Bone marrow (tissue), 2 donors: ENCODE measurements around the gene MRPS21.
A peak's percentile ranks its signal among the peaks of the same experiment; 100 is the strongest.
"Not testable (repeated sequence)": the region's sequence is repeated elsewhere in the genome, so short reads cannot be mapped to it uniquely, and the experiment has no call there.

Experiments
- DNase-seq, 2 donors: peaks; one replicate each; lab custom pipeline; 2025; lab: John Stamatoyannopoulos, UW

MRPS21 gene

DNA sequence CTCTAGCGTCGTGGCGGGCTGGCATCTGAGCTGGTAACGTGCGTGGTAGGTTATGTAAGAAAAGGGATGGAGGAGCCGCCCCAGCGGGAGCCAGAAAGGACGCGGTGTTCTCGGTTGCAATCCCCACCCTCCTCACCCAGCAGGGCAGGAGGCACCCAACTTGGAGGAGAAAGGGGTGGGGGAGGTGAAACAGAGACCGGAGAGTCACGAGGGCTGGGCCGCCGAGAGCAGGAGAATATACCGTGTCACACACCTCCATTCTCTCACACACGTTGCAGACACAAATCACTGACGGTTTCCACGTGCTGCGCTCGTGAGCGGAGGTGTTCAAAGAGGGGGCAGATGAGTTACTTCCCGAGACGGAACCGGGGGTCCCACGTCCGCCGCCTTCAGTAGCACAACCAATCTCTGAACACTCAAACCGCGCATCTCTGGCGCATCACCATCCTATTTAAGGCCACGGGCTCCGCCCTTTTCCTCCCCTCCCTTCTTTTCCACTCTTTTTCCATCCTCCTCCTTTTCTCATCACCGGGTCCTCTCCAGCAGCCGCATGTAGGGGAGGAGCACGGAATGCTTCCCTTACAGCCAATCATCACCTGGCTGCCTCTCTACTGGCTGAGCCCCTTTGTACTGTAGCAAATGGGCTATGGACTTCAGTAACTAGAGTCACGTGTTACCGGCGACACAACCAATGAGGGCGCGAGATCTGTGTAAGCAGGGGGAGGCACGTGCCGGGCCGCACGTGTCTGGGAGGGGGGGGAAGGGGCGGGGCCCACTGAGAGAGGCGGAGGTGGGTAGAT is 11.7 kb upstream of the MRPS21 start, which contains the start of gene CIART:
TSS of gene CIART (plus strand) at position 797 of the 800 bp plus-strand sequence. CDS start 714 bp downstream, outside the sequence.
- DNase-seq, result peak in 1 of 2 donors; percentile 37

DNA sequence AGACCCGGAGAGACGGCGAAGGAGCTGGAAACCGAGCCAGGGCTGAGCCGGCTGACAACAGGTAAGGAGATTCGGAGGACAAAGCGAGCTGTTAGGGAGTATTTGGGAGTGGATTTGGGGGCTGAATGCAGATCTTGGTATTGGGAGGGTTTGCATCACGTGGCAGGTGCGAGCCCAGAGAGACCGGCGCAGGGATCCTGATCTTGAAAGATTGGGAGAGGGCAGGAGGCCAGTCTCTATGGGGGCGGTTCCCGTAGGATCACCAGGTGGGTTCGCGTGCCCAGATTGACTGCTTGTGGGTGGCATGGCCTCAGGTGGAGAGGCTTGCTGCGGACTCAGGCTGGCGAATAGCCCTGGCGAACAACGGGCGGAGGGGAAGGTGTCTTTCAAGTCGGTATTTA is 11.1 kb upstream of the MRPS21 start:
- no peak for DNase-seq

DNA sequence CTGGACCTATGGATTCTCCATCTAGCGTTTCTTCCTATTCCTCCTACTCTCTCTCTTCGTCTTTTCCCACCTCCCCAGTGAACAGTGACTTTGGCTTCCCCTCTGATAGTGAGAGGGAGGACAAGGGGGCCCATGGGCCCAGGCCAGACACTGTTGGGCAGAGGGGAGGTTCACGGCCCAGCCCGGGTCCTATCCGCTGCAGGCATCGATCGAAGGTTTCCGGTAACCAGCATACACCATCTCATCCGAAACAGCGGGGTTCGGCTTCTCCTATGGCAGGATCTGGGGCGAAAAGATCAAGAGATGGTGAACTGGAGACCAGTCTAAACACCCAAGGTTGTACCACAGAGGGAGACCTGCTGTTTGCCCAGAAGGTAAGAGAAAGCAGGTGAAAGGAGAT is 10.4 kb upstream of the MRPS21 start:
- DNase-seq, result no peak

DNA sequence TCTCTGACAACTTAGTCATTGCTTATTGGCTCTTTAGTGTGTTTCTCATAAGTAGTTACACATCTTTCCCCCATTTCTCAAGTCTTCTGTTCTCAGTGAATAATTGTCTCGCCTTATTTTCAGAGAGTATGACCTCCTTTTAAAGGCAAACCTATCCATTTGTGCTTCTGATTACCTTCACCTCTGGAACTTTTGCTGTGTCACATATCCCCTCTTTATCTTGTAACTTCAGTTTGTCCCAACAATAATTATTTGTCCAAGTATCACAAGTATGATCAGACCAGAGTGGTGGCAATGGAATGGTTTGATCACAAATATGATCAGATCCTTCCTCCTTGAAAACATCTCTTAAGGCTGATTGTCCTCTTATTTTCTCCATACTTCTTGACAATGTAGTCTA is 5.3 kb upstream of the MRPS21 start:
- no peak for DNase-seq

DNA sequence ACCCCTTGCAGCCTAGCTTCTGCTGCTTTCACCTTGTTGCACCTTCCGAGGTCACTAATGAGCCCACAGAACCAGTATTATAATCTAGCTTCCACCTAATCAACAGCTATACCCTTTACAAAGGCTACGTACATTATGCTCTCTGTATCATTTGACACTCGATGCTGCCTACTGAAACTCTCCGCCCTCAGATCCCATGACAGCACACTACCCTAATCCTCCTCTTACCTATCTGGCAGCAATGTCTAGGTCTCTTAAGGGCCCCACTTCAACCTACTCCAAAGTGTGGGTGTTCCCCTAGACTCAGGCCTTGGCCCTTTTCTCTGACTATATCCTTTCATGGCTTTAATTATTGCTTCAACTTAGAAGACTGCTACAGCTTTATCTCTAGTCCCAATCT is 4.8 kb upstream of the MRPS21 start:
- no peak for DNase-seq

DNA sequence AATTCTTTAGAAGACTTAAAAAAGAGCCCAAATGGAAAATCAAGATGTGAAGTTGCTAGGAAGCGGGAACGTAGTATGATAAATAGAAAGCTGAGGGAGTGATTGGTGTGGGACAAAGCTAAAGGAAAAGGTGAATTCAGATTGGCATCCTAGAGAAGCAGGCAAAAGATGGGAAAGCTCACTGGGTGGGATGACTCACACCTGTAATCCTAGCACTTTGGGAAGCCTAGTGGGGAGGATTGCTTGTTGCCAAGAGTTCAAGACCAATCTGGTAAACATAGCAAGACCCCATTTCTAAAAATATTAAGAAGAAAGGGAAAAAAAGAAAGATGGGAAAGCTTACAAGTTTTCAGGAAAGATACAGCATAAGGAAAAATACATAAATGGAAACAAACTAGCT is 1.8 kb downstream of the MRPS21 start:
- DNase-seq, result no peak

DNA sequence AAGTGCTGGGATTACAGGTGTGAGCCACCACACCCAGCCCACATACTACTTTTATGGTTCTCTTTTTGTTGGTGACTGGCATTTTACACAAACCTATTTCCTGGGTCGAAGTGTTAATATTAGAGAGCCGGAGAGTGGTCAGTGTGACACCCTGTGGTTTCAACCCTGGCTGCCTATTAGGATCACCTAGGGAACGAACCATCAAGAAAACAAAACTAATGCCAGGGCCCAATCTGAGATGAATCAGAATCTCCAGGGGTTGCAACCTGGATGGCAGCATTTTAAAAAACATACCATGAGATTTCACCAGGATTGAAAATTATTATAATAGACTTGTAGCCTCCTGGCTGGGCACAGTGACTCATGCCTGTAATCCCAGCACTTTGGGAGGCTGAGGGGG is 6.1 kb downstream of the MRPS21 start:
- DNase-seq, result no peak

DNA sequence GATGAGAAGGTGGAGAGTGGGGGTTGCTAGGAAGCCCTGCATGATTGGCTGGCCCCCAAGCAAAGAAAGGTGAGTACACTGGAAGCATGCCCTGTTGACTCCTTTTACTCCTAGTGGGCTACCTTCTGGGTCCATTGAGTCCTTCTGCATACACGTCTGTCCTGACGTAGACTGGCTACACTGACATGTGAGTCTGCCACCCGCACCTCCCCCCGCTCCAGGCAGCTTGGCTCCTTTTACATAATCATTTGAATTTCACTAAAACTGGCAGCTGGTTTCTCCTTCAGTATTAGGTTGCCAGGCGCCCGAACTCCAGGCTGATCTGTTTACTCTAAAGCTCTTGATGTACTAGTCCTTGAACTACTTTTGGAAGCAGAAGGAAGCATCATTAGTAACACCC is 8.7 kb downstream of the MRPS21 start:
- DNase-seq, result no peak

DNA sequence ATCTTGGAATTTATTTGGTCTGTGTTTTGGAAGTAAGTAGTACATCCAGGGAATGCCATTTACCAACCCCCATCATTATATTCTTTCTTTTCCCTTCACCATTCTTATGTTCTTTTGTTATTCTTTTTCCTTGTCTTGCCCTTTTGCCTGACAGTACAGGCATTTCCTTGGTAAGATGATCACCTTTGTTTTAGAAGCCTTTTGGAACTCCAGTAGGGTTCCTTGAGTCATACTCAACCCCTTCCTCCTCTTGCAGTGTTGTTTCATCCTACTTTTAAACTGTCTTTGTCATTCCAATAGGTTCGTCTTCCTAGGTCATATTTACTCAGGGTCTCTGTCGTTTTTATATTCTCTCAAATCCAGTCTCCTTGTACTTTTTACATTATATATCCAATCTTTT is 9.2 kb downstream of the MRPS21 start:
- DNase-seq, result no peak

DNA sequence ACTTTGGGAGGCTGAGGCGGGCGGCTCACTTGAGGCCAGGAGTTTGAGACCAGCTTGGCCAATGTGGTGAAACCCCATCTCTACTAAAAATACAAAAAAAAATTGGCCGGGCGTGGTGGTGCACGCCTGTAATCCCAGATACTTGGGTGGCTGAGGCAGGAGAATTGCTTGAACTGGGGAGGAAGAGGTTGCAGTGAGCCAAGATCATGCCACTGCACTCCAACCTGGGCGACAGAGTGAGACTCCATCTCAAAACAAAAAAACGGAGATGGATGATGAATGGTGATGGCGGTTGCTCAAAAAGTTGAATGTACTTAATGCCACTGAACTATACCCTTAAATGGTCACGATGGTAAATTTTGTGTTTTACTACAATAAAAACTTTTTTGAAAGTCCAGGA is 14.9 kb downstream of the MRPS21 start:
- DNase-seq, result not testable (repeated sequence)

DNA sequence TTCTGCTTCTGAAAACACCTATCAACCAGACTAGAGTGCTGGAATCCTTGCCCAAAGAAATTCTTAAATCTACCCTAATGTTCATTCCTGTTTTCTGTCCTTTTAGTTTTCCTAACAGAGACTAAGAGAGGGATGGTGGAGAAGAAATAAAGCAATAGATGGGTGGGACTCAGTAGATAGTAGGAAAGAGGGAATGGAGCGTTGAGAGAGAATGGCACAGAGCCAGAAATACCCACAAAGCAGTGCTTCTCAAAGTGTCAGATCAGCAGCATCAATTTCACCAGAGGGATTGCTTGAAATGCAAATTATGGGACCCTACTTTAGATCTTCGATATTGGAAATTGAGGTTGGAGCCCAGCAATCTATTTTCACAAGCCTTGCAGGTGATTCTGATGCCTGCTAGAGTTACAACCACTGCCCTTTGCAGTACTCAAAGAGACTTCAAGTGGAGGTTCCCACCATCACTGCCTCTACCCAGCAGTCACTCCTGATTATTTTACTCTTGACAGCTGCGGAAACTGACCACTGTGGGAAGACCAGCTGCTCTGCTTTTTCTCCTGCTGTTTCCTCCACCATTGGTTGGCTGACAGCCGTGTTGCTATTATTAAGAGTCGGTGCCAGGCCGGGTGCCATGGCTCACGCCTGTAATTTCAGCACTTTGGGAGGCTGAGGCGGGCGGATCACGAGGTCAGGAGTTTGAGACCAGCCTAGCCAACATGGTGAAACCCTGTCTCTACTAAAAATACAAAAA is 16.3 kb downstream of the MRPS21 start:
- no peak for DNase-seq

DNA sequence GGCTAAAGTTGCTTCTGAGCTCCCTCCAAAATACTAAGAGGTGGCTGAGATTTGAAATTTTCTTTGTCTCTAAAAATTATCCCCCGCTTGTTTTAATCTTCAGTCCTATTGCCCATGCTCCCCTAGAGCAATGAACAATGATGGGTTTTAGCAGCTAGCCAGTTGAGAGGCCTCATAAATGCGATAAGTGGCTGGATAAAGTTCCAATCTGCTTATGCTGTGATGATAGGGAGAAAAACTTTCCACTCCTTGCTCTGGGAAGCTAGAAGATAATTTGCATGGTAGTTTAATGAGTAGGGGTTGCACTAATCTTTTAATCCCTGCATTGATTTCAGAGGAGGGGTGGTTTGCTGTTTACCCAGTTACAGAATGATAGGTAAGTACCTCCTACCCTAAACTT is 18.1 kb downstream of the MRPS21 start:
- no peak for DNase-seq

DNA sequence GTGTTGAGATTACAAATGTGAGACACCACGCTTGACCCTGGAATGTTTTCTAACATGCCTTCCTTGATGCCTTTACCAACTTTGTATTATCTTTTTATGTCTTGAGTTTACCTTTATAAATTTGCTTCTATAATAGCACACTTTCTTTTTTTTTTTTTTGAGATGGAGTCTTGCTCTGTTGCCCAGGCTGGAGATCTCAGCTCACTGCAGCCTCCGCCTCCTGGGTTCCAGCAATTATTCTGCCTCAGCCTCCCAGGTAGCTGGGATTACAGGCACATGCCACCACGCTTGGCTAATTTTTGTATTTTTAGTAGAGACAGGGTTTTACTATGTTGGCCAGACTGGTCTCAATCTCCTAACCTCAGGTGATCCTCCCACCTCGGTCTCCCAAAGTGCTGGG is 21.0 kb downstream of the MRPS21 start:
- not testable (repeated sequence) for DNase-seq

DNA sequence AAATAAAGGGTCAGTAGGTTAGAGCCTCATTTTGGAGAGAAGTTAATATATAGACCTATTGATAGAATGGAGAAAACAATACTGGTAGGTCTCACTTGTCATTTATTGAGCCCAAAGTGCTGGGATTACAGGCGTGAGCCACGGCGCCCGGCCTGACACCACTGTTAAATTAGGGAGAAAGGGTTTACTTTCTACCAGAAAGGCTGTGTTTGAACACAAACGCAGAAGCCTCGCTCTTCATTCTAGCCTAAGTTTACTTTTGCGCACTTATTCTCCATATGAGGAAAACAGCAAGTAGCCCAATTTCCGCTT is 27.0 kb downstream of the MRPS21 start:
- no peak for DNase-seq

DNA sequence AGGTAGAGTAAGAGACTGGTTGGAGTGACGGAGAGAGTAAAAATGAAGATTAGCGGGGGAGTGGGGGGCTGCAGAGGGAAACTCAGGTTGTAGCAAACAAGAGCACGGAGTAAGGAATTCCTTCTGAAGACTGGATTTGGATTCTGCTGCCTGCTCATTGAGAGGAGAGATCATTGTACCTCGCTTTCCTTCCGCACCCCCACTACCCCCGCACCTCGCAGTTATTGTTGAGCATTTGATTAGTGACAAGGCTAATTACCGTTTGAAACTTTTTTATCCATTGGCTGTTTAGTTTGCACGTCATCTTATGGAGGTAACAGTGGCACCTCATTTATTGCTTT is 28.1 kb downstream of the MRPS21 start:
- DNase-seq, result no peak

DNA sequence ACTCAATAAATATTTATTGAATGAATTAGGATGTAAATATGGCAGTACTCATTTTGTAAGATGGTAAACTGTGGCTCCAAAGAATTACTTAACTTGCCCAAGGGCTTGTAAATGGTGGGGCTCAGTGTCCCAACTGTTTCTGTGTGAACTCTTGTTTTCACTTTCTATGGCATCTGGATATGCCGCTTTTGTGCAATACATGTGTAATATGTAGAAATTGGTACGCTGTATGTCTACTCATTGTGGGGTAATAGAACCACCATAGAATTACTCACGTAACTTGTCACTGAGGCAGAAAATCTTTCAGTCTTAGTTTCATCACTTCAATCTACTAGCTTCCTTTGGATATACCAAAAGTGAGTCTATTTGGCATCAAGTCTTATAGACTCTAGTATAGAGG is 28.6 kb downstream of the MRPS21 start:
- no peak for DNase-seq

DNA sequence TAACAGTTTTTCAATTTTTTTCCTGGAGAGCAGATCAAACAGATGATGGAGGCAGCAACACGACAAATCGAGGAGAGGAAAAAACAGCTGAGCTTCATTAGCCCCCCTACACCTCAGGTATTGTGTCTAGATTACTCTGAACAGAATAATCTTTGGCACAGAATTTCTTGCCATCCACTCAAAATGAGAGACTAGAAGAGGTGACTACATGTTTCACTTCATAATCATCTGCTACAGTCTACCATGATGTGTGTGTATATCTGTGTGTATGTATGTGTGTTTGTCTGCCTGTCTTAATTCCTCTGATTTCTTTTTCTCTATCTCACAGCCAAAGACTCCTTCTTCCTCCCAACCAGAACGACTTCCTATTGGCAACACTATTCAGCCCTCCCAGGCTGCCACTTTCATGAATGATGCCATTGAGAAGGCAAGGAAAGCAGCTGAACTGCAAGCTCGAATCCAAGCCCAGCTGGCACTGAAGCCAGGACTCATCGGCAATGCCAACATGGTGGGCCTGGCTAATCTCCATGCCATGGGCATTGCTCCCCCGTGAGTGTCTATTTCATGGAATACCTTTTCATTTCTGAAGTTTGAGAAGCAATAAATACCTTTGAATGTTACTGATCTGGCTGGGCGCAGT is 39.1 kb downstream of the MRPS21 start:
- no peak for DNase-seq

DNA sequence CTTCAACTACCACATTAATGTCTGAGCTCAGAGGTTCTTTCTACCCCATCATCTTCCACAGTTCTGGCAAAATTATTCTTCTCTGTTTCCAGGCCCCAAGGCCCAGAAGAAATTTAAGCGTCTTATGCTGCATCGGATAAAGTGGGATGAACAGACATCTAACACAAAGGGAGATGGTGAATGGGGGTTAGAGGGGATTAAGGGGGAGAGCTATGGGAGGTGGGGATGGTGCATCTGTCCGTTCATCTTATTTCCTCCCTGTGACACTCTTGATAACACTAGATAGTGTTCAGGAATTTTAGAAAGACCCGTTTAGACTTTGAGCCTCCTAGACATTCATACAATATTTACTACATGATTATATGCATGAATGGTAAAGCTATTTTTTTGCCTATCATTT is 52.7 kb downstream of the MRPS21 start:
- DNase-seq, result no peak

DNA sequence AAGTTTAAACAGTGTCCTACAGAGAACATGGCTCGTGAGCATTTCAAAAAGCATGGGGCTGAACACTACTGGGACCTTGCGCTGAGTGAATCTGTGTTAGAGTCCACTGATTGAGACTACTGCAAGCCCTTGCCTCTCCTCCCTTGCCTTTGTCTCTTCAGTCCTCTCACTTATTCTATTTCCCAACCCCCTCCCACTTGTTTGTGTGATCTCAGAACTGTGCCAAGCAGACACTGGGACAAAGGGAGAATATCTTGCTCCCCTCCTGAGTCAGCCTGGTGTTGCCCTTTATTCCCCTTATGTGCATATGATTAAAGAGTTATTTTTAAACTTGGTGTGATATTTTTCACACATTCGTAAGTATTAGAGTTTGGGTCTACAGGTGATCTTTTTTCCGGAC is 59.2 kb downstream of the MRPS21 start:
- DNase-seq, result no peak
